ENCODE data around the gene SERPINB1. TPM values are rescaled to one million over a fixed set of nuclear protein-coding genes. Genes with fewer than 3 reads are reported as not detected.

Gene SERPINB1
- total RNA-seq, 4 donors from 2014 or later: 21.3 to 29.0 (median 23.1) TPM

GRCh38 chr6:2798586-2799134 lies 43.0 kb downstream of the SERPINB1 start:
- peaks cover 0 to 4% (median 1%) of the 10 kb centered on the region in 4 donors for H3K4me1 ChIP-seq
- 77 to 87% methylated on average over 11 of the region's 11 CpGs for WGBS, 2 donors
- no peak overlapping the region for H3K4me3 ChIP-seq
- peaks cover 0 to 11% (median 0%) of the 10 kb centered on the region in 3 donors for H3K36me3 ChIP-seq
- no peak overlapping the region for H3K27ac ChIP-seq
- no peak for DNase-seq (ENCODE audit: low spot score in 2 of 2)
- no peaks in the 10 kb centered on the region for H3K27me3 ChIP-seq
- TF ChIP-seq POLR2A (IDR thresholded peaks at IDR 0.05): no peak
- TF ChIP-seq EP300 (IDR thresholded peaks at IDR 0.05): no peak
- no peak for TF ChIP-seq CTCF (IDR thresholded peaks at IDR 0.05)
- no peaks in the 10 kb centered on the region for H3K9me3 ChIP-seq

GRCh38 chr6:2797564-2798031 lies 44.1 kb downstream of the SERPINB1 start:
- WGBS, 2 donors: 53 to 55% methylated on average over 3 of the region's 3 CpGs
- Histone ChIP-seq H3K27me3 (no peaks in the 10 kb centered on the region), H3K36me3 (peaks cover 0 to 11% (median 0%) of the 10 kb centered on the region in 3 donors), H3K4me1 (peaks cover 0 to 10% (median 3%) of the 10 kb centered on the region in 4 donors), H3K27ac (no peak overlapping the region), H3K9me3 (no peaks in the 10 kb centered on the region), H3K4me3 (no peak overlapping the region)
- no peak for DNase-seq (ENCODE audit: low spot score in 2 of 2)
- TF ChIP-seq POLR2A (IDR thresholded peaks at IDR 0.05) (no peak), EP300 (IDR thresholded peaks at IDR 0.05) (no peak), CTCF (IDR thresholded peaks at IDR 0.05) (no peak)

GRCh38 chr6:2796861-2797260 lies 44.8 kb downstream of the SERPINB1 start:
- Histone ChIP-seq H3K4me3 (no peak overlapping the region), H3K27me3 (no peaks in the 10 kb centered on the region), H3K4me1 (peaks cover 0 to 16% (median 4%) of the 10 kb centered on the region in 4 donors), H3K9me3 (no peaks in the 10 kb centered on the region), H3K36me3 (peaks cover 0 to 11% (median 0%) of the 10 kb centered on the region in 3 donors), H3K27ac (no peak overlapping the region)
- TF ChIP-seq CTCF (IDR thresholded peaks at IDR 0.05) (no peak), POLR2A (IDR thresholded peaks at IDR 0.05) (no peak)
- WGBS, 2 donors: 69 to 78% methylated on average over 6 of the region's 6 CpGs
- DNase-seq (ENCODE audit: low spot score in 2 of 2): no peak

GRCh38 chr6:2795956-2796355 lies 45.7 kb downstream of the SERPINB1 start:
- H3K27ac ChIP-seq: no peak overlapping the region

More at GRCh38 chr6:2795956-2796355, 45.7 kb downstream of the SERPINB1 start:
- 82 to 90% methylated on average over 16 of the region's 16 CpGs for WGBS, 2 donors
- Histone ChIP-seq H3K4me3 (no peak overlapping the region), H3K4me1 (peaks cover 0 to 25% (median 6%) of the 10 kb centered on the region in 4 donors), H3K27me3 (no peaks in the 10 kb centered on the region), H3K36me3 (peaks cover 0 to 8% (median 0%) of the 10 kb centered on the region in 3 donors), H3K9me3 (no peaks in the 10 kb centered on the region)
- TF ChIP-seq CTCF (IDR thresholded peaks at IDR 0.05) (no peak), EP300 (IDR thresholded peaks at IDR 0.05) (no peak), POLR2A (IDR thresholded peaks at IDR 0.05) (no peak)
- DNase-seq (ENCODE audit: low spot score in 2 of 2): no peak

Data from tibial nerve (tissue), 4 donors.